Hepatocyte (in vitro differentiated cells): Measurements from ENCODE around the gene ZNF43.

Source experiments
- CTCF ChIP-seq: fragments of 200-600 bp; sonication (generic); IDR thresholded peaks from 2 replicates; pipeline ENCODE4 v1.5.1; 2016; ENCODE audit warnings: antibody characterized with exemption, mild to moderate bottlenecking; ENCODE audit not compliant: poor library complexity
- EZH2 ChIP-seq: fragments of 200-600 bp; sonication (generic); IDR thresholded peaks from 2 replicates; pipeline ENCODE4 v1.6.1; 2016; ENCODE audit warnings: antibody characterized with exemption, mild to moderate bottlenecking, borderline replicate concordance
- EZH2phosphoT487 ChIP-seq: fragments of 200-600 bp; sonication (generic); IDR thresholded peaks from one replicate; pipeline ENCODE4 v1.6.1; 2018; ENCODE audit warnings: antibody characterized with exemption, mild to moderate bottlenecking, low read depth, moderate library complexity; ENCODE audit not compliant: unreplicated experiment, severe bottlenecking

DNA sequence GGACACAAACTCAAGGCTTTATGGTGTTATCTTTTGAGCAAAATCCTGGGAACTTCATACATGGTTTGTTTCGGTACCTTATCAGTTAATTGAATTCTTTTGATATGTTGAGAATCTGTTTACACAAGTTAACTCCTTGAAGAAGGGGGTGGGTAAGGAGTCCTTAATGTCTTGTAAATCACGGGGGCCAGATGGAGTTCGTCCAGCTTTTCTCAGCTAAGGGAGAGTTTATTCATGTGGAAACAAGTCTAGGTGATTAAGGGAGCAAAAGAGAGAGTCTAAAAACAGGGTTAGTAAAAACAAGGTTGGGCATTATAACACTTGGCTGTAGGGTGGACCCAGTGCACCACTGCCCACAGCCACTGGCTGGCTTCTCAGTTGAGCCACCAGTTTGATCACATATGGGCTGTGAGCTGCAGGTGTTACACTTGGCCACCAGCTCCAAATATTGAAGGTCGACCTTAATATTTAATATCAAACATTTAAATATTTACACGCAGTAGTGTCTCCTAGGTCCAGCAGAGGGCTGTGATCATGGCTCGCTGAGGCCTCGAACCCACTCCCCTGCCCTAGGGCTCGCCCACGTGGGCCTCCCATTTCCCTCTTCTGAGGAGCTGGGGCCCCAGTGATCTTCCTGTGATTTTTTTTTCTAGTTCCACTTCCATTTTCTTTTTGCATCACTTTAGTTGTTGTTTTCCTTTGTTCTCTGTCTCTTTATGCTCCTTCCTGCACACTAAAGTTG, 21.0 kb upstream of the ZNF43 start:
- TF ChIP-seq CTCF (no peak), EZH2phosphoT487 (no peak), EZH2 (no peak)
